Measurements from ENCODE around the gene MAPRE3.

The MAPRE3 gene

GRCh38 chr2:26983746-26984145, 13.3 kb downstream of the MAPRE3 start:
- no peak for DNase-seq (ENCODE audit: low read depth, low spot score)

- DNase-seq (ENCODE audit: low read depth, low spot score): no peak
Observed at GRCh38 chr2:26985807-26986206, 15.4 kb downstream of the MAPRE3 start.

GRCh38 chr2:26986576-26986975, 16.1 kb downstream of the MAPRE3 start:
- no peak for DNase-seq (ENCODE audit: low read depth, low spot score)

DNA sequence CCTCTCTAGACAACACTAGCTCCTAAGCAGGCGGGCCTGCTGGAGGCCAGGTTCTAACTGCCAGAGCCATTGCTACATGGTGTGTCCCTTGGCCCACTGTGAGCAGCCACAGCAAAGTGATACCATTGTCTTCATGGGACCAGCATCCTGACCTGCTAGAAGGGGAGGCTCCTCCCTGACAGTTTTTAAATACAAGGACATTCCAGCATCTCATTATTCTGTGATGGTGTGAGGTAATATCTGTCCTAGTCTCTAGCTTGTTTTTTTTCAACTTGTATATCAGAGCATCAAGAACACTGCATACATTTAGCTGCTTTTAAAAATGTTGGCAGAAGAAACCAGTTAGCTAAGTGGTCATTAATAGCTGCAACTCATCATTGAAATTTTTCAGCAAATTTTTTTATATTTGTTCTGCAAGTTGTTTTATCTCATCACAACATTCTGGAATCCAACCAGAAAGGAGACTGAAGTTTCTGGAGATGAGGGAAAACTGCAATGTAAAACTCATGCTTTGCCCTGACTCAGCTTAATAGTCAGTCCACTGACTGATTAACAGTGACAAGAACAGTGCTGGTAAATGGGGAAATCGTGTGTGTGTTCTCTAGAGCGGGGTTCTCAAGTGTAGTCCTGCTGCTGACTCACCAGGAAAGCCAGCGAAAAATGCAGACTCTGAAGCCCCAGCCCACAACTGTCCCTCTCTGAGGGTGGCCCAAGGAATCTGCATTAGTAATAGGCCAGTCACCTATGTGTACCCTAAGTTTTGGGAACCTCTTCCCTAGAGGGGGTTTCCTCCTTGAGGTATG, 17.8 kb downstream of the MAPRE3 start:
- no peak for DNase-seq (ENCODE audit: low read depth, low spot score)

- DNase-seq (ENCODE audit: low read depth, low spot score): no peak
Observed at GRCh38 chr2:26989156-26989555, 18.7 kb downstream of the MAPRE3 start.

GRCh38 chr2:26991717-26992116, 21.3 kb downstream of the MAPRE3 start:
- DNase-seq (ENCODE audit: low read depth, low spot score): no peak

DNA sequence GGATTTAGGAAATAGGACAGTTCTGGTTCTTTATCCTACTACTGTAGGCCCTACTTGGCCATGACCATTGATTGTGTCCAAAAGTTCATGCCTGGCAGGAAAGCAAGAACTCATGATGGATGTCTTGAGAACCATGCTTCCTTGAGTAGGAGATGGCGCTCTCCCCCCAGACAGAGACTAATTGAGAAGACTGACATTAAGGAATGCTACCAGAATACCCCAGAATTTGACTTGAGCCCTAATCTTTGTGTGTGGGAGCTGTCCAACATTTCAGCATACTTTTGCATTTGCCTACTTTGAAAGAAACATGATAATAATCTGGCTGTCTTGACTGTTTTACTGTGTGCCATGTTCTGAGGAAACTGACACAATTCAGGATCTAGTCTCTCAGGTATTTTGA, 23.3 kb downstream of the MAPRE3 start:
- no peak for DNase-seq (ENCODE audit: low read depth, low spot score)

DNA sequence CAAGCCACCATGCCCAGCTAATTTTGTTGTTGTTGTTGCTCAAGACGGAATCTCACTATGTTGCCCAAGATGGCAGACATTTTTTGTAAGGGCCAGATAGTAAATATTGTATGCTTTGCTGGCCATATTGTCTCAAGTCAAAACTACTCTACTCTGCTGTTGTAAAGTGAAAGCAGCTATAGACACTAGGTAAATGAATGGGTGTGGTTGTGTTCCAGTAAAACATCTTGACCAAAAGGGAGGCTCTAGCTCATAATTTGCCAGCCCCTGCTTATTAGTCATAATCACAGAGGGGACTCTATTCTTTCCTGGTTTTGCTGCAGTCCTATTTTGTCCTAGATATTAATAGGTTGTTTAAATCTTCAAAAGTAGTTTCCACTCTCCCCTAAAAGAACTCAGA, 24.5 kb downstream of the MAPRE3 start:
- no peak for DNase-seq (ENCODE audit: low read depth, low spot score)

- DNase-seq (ENCODE audit: low read depth, low spot score): no peak
Observed at GRCh38 chr2:26997394-26997793, 27.0 kb downstream of the MAPRE3 start.

DNA sequence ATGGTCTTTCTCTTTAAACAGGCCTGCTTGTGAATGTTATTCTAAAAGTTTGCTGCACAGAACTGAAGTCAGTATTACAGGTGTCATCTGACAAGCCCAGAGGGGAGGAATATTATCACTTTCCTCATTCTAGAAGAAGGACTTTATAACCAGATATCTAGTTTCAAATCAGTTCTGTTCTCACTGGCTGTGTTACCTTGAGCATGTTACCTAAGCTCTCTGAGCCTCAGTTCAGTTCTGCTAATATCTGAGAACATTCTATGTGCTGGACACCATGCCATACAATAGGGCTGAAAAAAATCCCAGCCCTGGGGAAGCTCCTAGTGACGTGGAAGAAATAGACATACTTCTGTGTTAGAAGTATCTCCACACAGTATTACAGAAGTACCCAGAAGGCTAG, 27.9 kb downstream of the MAPRE3 start:
- no peak for DNase-seq (ENCODE audit: low read depth, low spot score)

DNA sequence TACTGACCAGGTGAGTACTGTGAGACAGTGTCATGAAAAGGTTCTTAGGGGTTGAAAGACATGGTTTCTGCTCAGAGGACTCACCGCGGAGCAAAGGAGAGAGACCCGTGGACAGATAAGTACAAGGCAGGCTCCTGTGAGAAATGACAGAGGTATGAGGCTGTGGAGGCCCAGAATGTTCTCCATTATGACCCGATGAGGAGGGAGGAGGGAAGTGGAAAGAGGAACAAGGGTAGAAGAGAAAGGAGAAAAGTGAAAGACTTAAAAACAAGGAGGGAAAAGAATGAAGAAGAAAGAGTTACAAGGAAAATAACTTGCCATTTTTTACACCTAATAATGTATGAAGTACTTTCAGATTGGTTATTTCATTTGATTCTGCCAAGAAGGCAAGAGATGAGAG, 29.8 kb downstream of the MAPRE3 start:
- no peak for DNase-seq (ENCODE audit: low read depth, low spot score)

GRCh38 chr2:27000995-27001394, 30.6 kb downstream of the MAPRE3 start:
- no peak for DNase-seq (ENCODE audit: low read depth, low spot score)

DNA sequence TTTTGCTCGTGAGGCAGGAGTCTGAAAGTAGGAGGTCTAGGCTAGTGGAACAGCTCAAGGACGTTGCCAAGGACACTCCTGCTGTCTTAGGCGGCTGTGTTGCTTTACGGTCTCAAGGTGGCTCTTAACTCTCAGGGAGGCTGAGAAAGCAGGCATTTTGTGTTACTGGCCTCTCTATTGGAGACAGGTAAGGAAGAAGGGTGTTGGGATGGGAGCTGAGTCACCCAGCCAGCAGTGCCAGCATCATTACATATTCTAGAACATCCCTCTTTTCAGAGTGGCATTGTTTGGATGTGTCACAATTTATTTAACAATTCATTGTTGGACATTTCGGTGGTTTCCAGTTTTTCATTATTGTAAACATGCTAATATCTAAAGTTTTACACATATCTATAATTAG, 31.5 kb downstream of the MAPRE3 start:
- no peak for DNase-seq (ENCODE audit: low read depth, low spot score)

- DNase-seq (ENCODE audit: low read depth, low spot score): no peak
Observed at GRCh38 chr2:27003007-27003406, 32.6 kb downstream of the MAPRE3 start.

DNA sequence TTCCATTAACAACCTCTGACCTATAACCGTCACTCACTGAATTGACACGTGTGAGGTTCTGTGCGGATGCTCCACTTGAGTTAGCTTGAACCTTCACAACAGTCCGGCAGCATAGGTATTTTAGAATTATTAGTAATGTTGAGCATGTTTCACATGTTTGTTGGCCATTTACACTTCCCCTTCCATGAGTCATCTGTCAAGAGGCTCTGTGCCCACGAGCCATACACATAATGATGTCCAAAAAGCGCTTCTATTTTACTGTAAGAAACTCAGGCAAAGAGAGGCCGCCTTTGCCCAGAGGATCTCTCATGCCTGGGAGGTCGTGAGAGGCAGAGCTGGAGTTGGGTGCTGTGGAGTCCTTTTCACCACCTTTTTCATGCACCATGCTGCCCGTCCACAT, 33.4 kb downstream of the MAPRE3 start:
- DNase-seq (ENCODE audit: low read depth, low spot score): no peak

GRCh38 chr2:27006602-27007415, 36.4 kb downstream of the MAPRE3 start:
- DNase-seq (ENCODE audit: low read depth, low spot score): no peak

- DNase-seq (ENCODE audit: low read depth, low spot score): no peak
Observed at GRCh38 chr2:27007416-27008374, 37.3 kb downstream of the MAPRE3 start.

DNA sequence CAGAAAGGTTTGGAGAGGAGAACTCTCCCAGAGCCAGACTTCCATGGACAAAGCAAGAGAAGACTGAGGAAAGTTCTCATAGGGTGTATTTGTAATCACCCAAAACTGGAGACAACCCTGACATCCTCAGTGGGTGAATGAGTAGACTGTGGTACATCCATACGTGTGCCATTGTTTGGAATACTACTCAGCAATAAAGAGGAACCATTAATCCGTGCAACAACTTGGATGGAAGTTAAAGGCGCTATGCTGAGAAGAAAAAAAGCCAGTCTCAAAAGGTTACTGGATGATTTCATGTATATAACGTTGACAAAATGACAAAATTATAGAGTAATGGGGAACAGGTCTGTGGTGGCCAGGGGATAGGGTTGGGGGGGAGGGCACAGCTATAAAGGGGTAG, 38.2 kb downstream of the MAPRE3 start:
- no peak for DNase-seq (ENCODE audit: low read depth, low spot score)

GRCh38 chr2:27009083-27009482, 38.6 kb downstream of the MAPRE3 start:
- no peak for DNase-seq (ENCODE audit: low read depth, low spot score)

- no peak for DNase-seq (ENCODE audit: low read depth, low spot score)
Observed at GRCh38 chr2:27009716-27010115, 39.3 kb downstream of the MAPRE3 start.

GRCh38 chr2:27010139-27010538, 39.7 kb downstream of the MAPRE3 start:
- DNase-seq (ENCODE audit: low read depth, low spot score): no peak

- DNase-seq (ENCODE audit: low read depth, low spot score): no peak
Observed at GRCh38 chr2:27013738-27014137, 43.3 kb downstream of the MAPRE3 start.
